ENCODE results near the gene TOX2. TPM values are rescaled to one million over a fixed set of nuclear protein-coding genes. Genes with fewer than 3 reads are reported as not detected.

The TOX2 gene
- total and polyA plus RNA-seq, 2 donors from 2014 or later, result 4.7 to 5.9 TPM

DNA sequence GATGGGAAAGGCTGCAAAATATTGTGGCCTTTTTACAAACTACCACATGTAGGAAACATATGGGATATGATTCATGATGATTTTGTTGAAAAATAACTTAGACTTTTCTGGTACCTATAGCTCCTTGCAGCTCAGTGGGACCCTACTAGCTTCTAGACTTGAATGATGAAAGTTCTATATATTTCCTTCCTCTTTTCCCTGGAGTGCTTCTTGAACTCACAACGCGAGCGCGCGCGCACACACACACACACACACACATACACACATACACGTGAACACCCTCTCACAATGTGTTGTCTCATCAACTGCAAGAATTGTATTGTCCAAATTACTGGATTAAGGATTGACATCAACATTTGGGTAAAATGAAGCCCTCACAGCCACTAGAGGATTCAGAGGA, 61.9 kb downstream of the TOX2 start:
- intact Hi-C loops (cut with DNase I), result no loop called here
- Histone ChIP-seq H3K27ac (ENCODE audit: low read depth in 2 of 2, low read length in 2 of 2) (no peak overlapping the region), H3K9ac (ENCODE audit: low read length in 3 of 3) (no peak overlapping the region), H3K4me3 (ENCODE audit: low read length in 3 of 3) (no peak overlapping the region), H3K9me3 (ENCODE audit: control insufficient read depth in 2 of 3, insufficient read depth in 1 of 3, low read length in 3 of 3) (no peaks in the 10 kb centered on the region), H3K36me3 (ENCODE audit: control insufficient read depth in 2 of 3, insufficient read depth in 3 of 3, low read length in 3 of 3) (no peaks in the 10 kb centered on the region), H3K27me3 (ENCODE audit: control insufficient read depth, insufficient read depth, low read length) (no peaks in the 10 kb centered on the region), H3K4me1 (ENCODE audit: control insufficient read depth in 2 of 3, insufficient read depth in 2 of 3, low read depth in 1 of 3, low read length in 3 of 3) (no peaks in the 10 kb centered on the region)
- no peak for FAIRE-seq
- no peak for DNase-seq
- TF ChIP-seq, protein P1, sequence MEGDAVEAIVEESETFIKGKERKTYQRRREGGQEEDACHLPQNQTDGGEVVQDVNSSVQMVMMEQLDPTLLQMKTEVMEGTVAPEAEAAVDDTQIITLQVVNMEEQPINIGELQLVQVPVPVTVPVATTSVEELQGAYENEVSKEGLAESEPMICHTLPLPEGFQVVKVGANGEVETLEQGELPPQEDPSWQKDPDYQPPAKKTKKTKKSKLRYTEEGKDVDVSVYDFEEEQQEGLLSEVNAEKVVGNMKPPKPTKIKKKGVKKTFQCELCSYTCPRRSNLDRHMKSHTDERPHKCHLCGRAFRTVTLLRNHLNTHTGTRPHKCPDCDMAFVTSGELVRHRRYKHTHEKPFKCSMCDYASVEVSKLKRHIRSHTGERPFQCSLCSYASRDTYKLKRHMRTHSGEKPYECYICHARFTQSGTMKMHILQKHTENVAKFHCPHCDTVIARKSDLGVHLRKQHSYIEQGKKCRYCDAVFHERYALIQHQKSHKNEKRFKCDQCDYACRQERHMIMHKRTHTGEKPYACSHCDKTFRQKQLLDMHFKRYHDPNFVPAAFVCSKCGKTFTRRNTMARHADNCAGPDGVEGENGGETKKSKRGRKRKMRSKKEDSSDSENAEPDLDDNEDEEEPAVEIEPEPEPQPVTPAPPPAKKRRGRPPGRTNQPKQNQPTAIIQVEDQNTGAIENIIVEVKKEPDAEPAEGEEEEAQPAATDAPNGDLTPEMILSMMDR (IDR thresholded peaks at IDR 0.05; ENCODE audit: borderline replicate concordance, extremely low read depth, insufficient read depth), result no peak

DNA sequence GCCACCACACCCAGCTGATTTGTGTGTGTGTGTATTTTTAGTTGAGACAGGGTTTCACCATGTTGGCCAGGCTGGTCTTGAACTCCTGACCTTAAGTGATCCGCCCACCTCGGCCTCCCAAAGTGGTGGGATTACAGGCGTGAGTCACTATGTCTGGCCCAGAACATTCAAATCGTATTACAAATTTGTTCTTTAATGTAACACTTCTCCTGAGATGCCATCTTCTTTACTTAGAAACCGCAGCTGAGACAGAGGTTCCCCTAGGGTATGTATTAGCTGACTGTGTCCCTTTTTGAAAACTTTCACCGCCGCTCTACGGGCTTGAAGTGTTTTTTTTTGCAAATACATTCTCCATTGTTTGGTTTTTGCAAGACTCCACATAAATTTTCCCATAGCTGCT, 62.6 kb downstream of the TOX2 start:
- H3K36me3 ChIP-seq (ENCODE audit: control insufficient read depth in 2 of 3, insufficient read depth in 3 of 3, low read length in 3 of 3), result no peaks in the 10 kb centered on the region
- TF ChIP-seq, protein P1 (IDR thresholded peaks at IDR 0.05; ENCODE audit: borderline replicate concordance, extremely low read depth, insufficient read depth), result no peak
- no peaks in the 10 kb centered on the region for H3K27me3 ChIP-seq (ENCODE audit: control insufficient read depth, insufficient read depth, low read length)
- no peak for DNase-seq
- H3K9ac ChIP-seq (ENCODE audit: low read length in 3 of 3), result no peak overlapping the region
- no peaks in the 10 kb centered on the region for H3K9me3 ChIP-seq (ENCODE audit: control insufficient read depth in 2 of 3, insufficient read depth in 1 of 3, low read length in 3 of 3)
- H3K4me1 ChIP-seq (ENCODE audit: control insufficient read depth in 2 of 3, insufficient read depth in 2 of 3, low read depth in 1 of 3, low read length in 3 of 3), result no peaks in the 10 kb centered on the region
- intact Hi-C loops (cut with DNase I), result no loop called here
- no peak for FAIRE-seq
- no peak overlapping the region for H3K27ac ChIP-seq (ENCODE audit: low read depth in 2 of 2, low read length in 2 of 2)
- no peak overlapping the region for H3K4me3 ChIP-seq (ENCODE audit: low read length in 3 of 3)

DNA sequence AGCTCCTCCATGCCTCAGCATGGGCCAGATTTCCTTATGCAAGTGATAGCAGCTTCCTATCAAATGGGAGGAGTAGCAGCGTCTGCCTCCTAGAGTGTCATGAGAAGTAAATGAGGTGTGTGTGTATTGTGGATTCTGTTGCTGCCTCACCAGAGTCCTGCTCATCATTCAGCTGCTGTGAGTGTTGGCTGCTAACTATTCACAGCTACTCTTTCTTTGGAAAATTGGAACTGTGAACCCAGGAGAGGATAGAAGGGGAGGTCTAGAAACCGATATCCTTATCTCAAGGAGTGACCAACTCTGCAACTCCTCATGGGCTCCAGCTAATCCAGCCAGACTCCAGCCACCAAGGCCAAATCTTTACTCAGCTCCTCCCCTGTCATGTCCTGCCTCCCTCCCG, 63.3 kb downstream of the TOX2 start:
- no peak overlapping the region for H3K9ac ChIP-seq (ENCODE audit: low read length in 3 of 3)
- no peak overlapping the region for H3K27ac ChIP-seq (ENCODE audit: low read depth in 2 of 2, low read length in 2 of 2)
- H3K4me1 ChIP-seq (ENCODE audit: control insufficient read depth in 2 of 3, insufficient read depth in 2 of 3, low read depth in 1 of 3, low read length in 3 of 3), result peaks cover 0 to 1% (median 0%) of the 10 kb centered on the region in 3 donors
- no peak for FAIRE-seq
- TF ChIP-seq, protein P1 (IDR thresholded peaks at IDR 0.05; ENCODE audit: borderline replicate concordance, extremely low read depth, insufficient read depth), result no peak
- intact Hi-C loops (cut with DNase I), result no loop called here
- no peaks in the 10 kb centered on the region for H3K27me3 ChIP-seq (ENCODE audit: control insufficient read depth, insufficient read depth, low read length)
- DNase-seq, result no peak
- no peaks in the 10 kb centered on the region for H3K9me3 ChIP-seq (ENCODE audit: control insufficient read depth in 2 of 3, insufficient read depth in 1 of 3, low read length in 3 of 3)
- H3K36me3 ChIP-seq (ENCODE audit: control insufficient read depth in 2 of 3, insufficient read depth in 3 of 3, low read length in 3 of 3), result no peaks in the 10 kb centered on the region
- H3K4me3 ChIP-seq (ENCODE audit: low read length in 3 of 3), result no peak overlapping the region

DNA sequence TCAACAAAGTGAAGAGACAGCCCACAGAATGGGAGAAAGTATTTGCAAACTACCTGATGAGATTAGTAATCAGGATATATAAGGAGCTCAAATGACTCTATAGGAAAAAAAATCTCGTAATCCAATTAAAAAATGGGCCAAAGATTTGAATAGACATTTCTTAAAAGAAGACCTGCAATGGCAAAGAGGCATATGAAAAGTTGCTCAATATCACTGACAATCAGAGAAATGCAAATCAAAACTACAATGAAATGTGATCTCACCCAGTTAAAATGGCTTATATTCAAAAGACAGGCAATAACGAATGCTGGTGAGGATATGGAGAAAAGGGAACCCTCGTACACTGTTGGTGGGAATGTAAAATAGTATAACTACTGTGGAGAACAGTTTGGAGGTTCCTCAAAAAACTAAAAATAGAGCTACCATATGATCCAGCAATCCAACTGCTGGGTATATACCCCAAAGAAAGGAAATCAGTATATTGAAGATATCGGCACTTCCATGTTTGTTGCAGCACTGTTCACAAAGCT, 65.0 kb downstream of the TOX2 start:
- H3K27me3 ChIP-seq (ENCODE audit: control insufficient read depth, insufficient read depth, low read length), result no peaks in the 10 kb centered on the region
- TF ChIP-seq, protein P1 (IDR thresholded peaks at IDR 0.05; ENCODE audit: borderline replicate concordance, extremely low read depth, insufficient read depth), result no peak
- intact Hi-C loops (cut with DNase I), result no loop called here
- H3K36me3 ChIP-seq (ENCODE audit: control insufficient read depth in 2 of 3, insufficient read depth in 3 of 3, low read length in 3 of 3), result no peaks in the 10 kb centered on the region
- no peak overlapping the region for H3K27ac ChIP-seq (ENCODE audit: low read depth in 2 of 2, low read length in 2 of 2)
- no peak overlapping the region for H3K4me3 ChIP-seq (ENCODE audit: low read length in 3 of 3)
- no peak overlapping the region for H3K9ac ChIP-seq (ENCODE audit: low read length in 3 of 3)
- DNase-seq, result no peak
- FAIRE-seq, result no peak
- H3K4me1 ChIP-seq (ENCODE audit: control insufficient read depth in 2 of 3, insufficient read depth in 2 of 3, low read depth in 1 of 3, low read length in 3 of 3), result peaks cover 0 to 2% (median 0%) of the 10 kb centered on the region in 3 donors
- no peaks in the 10 kb centered on the region for H3K9me3 ChIP-seq (ENCODE audit: control insufficient read depth in 2 of 3, insufficient read depth in 1 of 3, low read length in 3 of 3)
